GM23338 (cell line): Measurements from ENCODE around the gene RAB11A.

Experiments
- CREB1 ChIP-seq: fragments of 250-450 bp; sonication (Bioruptor Pico); IDR thresholded peaks from 2 replicates; pipeline ENCODE4 v1.5.0; 2020; ENCODE audit warnings: low read depth, mild to moderate bottlenecking, moderate library complexity
- CTCF ChIP-seq, 2 experiments: fragments of 200-600 bp in 1 of 2; sonication (generic) in 1 of 2; conservative IDR thresholded peaks; 2 replicates each; pipeline versions ENCODE4 v1.5.1 to v1.6.1; 2016 to 2017; ENCODE audit warnings: antibody characterized with exemption in 2 of 2, low read depth in 2 of 2, mild to moderate bottlenecking in 2 of 2, moderate library complexity in 1 of 2
- ETS1 ChIP-seq: IDR thresholded peaks from 2 replicates; pipeline ENCODE4 v1.6.1; 2016; ENCODE audit warnings: antibody characterized with exemption
- EZH2 ChIP-seq: fragments of 200-600 bp; sonication (generic); IDR thresholded peaks from one replicate; pipeline ENCODE4 v1.8.0; 2017; ENCODE audit warnings: antibody characterized with exemption, mild to moderate bottlenecking, low read depth; ENCODE audit not compliant: unreplicated experiment
- EZH2phosphoT487 ChIP-seq: fragments of 200-600 bp; sonication (generic); IDR thresholded peaks from one replicate; pipeline ENCODE4 v1.8.1; 2018; ENCODE audit warnings: antibody characterized with exemption; ENCODE audit not compliant: unreplicated experiment
- POLR2AphosphoS5 ChIP-seq: IDR thresholded peaks from 2 replicates; pipeline ENCODE4 v1.6.1; 2016; ENCODE audit warnings: antibody characterized with exemption, low read depth
- REST ChIP-seq: IDR thresholded peaks from one replicate; pipeline ENCODE4 v1.6.1; 2018; ENCODE audit warnings: antibody characterized with exemption; ENCODE audit not compliant: unreplicated experiment
- STAT1 ChIP-seq: IDR thresholded peaks from one replicate; pipeline ENCODE4 v1.6.1; 2016; ENCODE audit warnings: antibody characterized with exemption; ENCODE audit not compliant: unreplicated experiment
- ZNF114 ChIP-seq: fragments of 250-450 bp; sonication (Bioruptor Pico); IDR thresholded peaks from 2 replicates; pipeline ENCODE4 v1.5.0; 2020; ENCODE audit warnings: mild to moderate bottlenecking, moderate library complexity
- ZNF462 ChIP-seq: fragments of 250-450 bp; sonication (Bioruptor Pico); IDR thresholded peaks from 2 replicates; pipeline ENCODE4 v1.5.0; 2020; ENCODE audit warnings: mild to moderate bottlenecking, moderate library complexity

- TF ChIP-seq CTCF (conservative IDR thresholded peaks at IDR 0.05; ENCODE audit: low read depth in 2 of 2) (no peak), POLR2AphosphoS5 (no peak), EZH2phosphoT487 (no peak), CREB1 (CRISPR knock-in tag) (no peak), ZNF462 (no peak), REST (no peak), STAT1 (no peak), ZNF114 (CRISPR knock-in tag) (no peak), ETS1 (no peak), EZH2 (no peak)
Observed at GRCh38 chr15:65839985-65840384, 29.3 kb upstream of the RAB11A start.
